Suprapubic skin (tissue), 3 donors: ENCODE measurements around the gene CKM.

Experiments
- CTCF ChIP-seq, 2 donors: fragments of 200-600 bp in 1 of 2; fragments of 450-650 bp in 1 of 2; sonication (generic) in 1 of 2; IDR thresholded peaks; one replicate each; pipeline ENCODE4 v1.5.1; 2016 to 2019; ENCODE audit warnings: antibody characterized with exemption in 2 of 2, mild to moderate bottlenecking in 1 of 2, moderate library complexity in 1 of 2
- POLR2AphosphoS5 ChIP-seq, 3 donors: sonication (generic); formaldehyde crosslinking; IDR thresholded peaks; one replicate each; pipeline ENCODE4 v1.6.1; 2017; ENCODE audit warnings: antibody characterized with exemption in 3 of 3

DNA sequence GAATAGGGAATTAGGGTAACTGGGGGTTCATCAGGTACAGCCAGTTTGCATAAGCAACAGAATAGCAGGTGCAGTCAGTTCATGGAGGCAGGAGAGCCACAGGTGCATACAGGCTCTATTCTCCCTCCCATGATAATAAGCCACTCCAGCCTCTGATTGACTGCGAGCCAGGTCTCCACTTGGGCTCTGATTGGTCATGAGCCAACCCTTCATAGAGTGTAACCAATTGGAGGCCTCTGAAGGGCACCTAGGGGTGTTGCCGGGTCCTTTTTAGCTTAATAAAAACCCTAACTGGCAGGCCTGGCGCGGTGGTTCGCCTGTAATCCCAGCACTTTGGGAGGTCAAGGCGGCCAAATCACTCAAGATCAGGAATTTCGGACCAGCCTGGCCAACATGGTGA, 8.7 kb upstream of the CKM start:
- TF ChIP-seq CTCF (IDR thresholded peaks at IDR 0.05) (no peak), POLR2AphosphoS5 (IDR thresholded peaks at IDR 0.05) (no peak)
